GM12878 (cell line): Measurements from ENCODE around the gene COX19. TPM values are rescaled to one million over a fixed set of nuclear protein-coding genes. Genes with fewer than 3 reads are reported as not detected.

Experiments used
- ATAC-seq: fragments of 200-7000 bp; cut with Tn5 transposase; 3 replicates; pipeline ENCODE4 v1.9.1; 2020; ENCODE audit warnings: mild to moderate bottlenecking, moderate library complexity
- BruUV-seq: library from RNA; stranded (reverse); fragments of 400-500 nt; replicated peaks from 2 replicates; lab custom pipeline; 2021; lab: Mats Ljungman, UMichigan
- CTCF ChIA-PET: fragments of 300-600 bp; sonication (Branson Sonifier 250); formaldehyde crosslinking; extraction: SDS; loops from one replicate; lab custom pipeline; 2021; ENCODE audit warnings: inconsistent platforms; lab: Yijun Ruan, JAX
- POLR2A ChIA-PET: fragments of 350-600 bp; formaldehyde crosslinking; extraction: SDS; loops from one replicate; lab custom pipeline; 2021; ENCODE audit warnings: inconsistent platforms; lab: Charles Lee
- RAD21 ChIA-PET: fragments of 300-600 bp; sonication (Branson Sonifier 250); formaldehyde crosslinking; loops from one replicate; lab custom pipeline; 2023; ENCODE audit warnings: antibody characterized with exemption; ENCODE audit not compliant: unreplicated experiment; lab: Charles Lee
- SMC1A ChIA-PET: fragments of 300-600 bp; sonication (Branson Sonifier 250); formaldehyde crosslinking; loops from one replicate; lab custom pipeline; 2023; ENCODE audit not compliant: unreplicated experiment, uncharacterized antibody; lab: Charles Lee
- DNase-seq: peaks from one replicate; pipeline ENCODE4 v3.0.0-alpha.2; 2011; ENCODE audit warnings: low read depth, low spot score
- FAIRE-seq: peaks from 3 replicates; lab custom pipeline; 2011; peaks lifted over from hg19 to GRCh38; lab: Jason Lieb, UNC
- H2AFZ ChIP-seq: 2 replicates; pipeline ENCODE4 v1.6.0; 2011; ENCODE audit warnings: low read depth, low read length, control low read depth; ENCODE audit not compliant: control insufficient read depth
- H3K27ac ChIP-seq: 2 replicates; pipeline ENCODE4 v1.5.1; 2011; ENCODE audit warnings: control low read depth; ENCODE audit not compliant: control insufficient read depth, insufficient read depth
- H3K27me3 ChIP-seq, 2 experiments: replicated peaks in 1 of 2; 2 replicates each; pipeline versions ENCODE4 v1.6.0 to v1.6.1; 2011; ENCODE audit warnings: low read length in 1 of 2; ENCODE audit not compliant: control insufficient read depth in 2 of 2, insufficient read depth in 2 of 2
- H3K36me3 ChIP-seq, 2 experiments: 2 replicates each; pipeline ENCODE4 v1.5.1; 2011; ENCODE audit warnings: low read length in 1 of 2; ENCODE audit not compliant: control insufficient read depth in 2 of 2, insufficient read depth in 2 of 2
- H3K4me1 ChIP-seq: 2 replicates; pipeline ENCODE4 v1.6.1; 2011; ENCODE audit warnings: mild to moderate bottlenecking, low read length, moderate library complexity, mixed read lengths; ENCODE audit not compliant: control insufficient read depth, insufficient read depth
- H3K4me2 ChIP-seq: 2 replicates; pipeline ENCODE4 v1.6.0; 2011; ENCODE audit warnings: control low read depth; ENCODE audit not compliant: control insufficient read depth, insufficient read depth
- H3K4me3 ChIP-seq: fragments of 200-600 bp; sonication (generic); 2 replicates; pipeline ENCODE4 v1.5.1; 2016
- H3K79me2 ChIP-seq: 2 replicates; pipeline ENCODE4 v1.6.0; 2011; ENCODE audit warnings: low read length; ENCODE audit not compliant: control insufficient read depth, insufficient read depth
- H3K9ac ChIP-seq: 2 replicates; pipeline ENCODE4 v1.8.0; 2011; ENCODE audit warnings: low read length, control low read depth, mixed read lengths; ENCODE audit not compliant: control insufficient read depth, insufficient read depth
- H3K9me3 ChIP-seq: replicated peaks from 3 replicates; pipeline ENCODE4 v1.5.1; 2011; ENCODE audit warnings: mild to moderate bottlenecking, low read length; ENCODE audit not compliant: control insufficient read depth, insufficient read depth
- H4K20me1 ChIP-seq: 2 replicates; pipeline ENCODE4 v1.6.0; 2011; ENCODE audit not compliant: control insufficient read depth, insufficient read depth
- BMI1 ChIP-seq: fragments of 450-650 bp; IDR thresholded peaks from 2 replicates; pipeline ENCODE4 v1.6.1; 2016; ENCODE audit warnings: mild to moderate bottlenecking, moderate library complexity, borderline replicate concordance
- CHD1 ChIP-seq: IDR thresholded peaks from 2 replicates; pipeline ENCODE4 v1.6.1; 2012; ENCODE audit warnings: low read depth, low read length, improper control_type of control experiment
- EP300 ChIP-seq, 2 experiments: fragments of 150-350 bp in 1 of 2; IDR thresholded peaks; 2 replicates each; pipeline ENCODE4 v1.6.1; 2011 to 2012; ENCODE audit warnings: low read depth in 2 of 2, low read length in 2 of 2, borderline replicate concordance in 1 of 2, improper control_type of control experiment in 1 of 2, inconsistent platforms in 1 of 2; ENCODE audit not compliant: control insufficient read depth in 1 of 2
- EZH2 ChIP-seq: IDR thresholded peaks from 2 replicates; pipeline ENCODE4 v1.6.1; 2012; ENCODE audit warnings: low read depth, mild to moderate bottlenecking, control low read depth, inconsistent platforms, low read length, borderline replicate concordance; ENCODE audit not compliant: control insufficient read depth
- KAT2A ChIP-seq: conservative IDR thresholded peaks from 2 replicates; pipeline ENCODE4 v1.6.1; 2011; ENCODE audit warnings: low read depth, low read length; ENCODE audit not compliant: control insufficient read depth
- NFXL1 ChIP-seq: fragments of 450-650 bp; IDR thresholded peaks from 2 replicates; pipeline ENCODE4 v1.6.1; 2017; ENCODE audit warnings: antibody characterized with exemption, mild to moderate bottlenecking, borderline replicate concordance
- NR2C1 ChIP-seq: fragments of 450-650 bp; IDR thresholded peaks from 2 replicates; pipeline ENCODE4 v1.6.1; 2017; ENCODE audit warnings: antibody characterized with exemption, mild to moderate bottlenecking, moderate library complexity
- SMAD1 ChIP-seq: fragments of 450-650 bp; IDR thresholded peaks from 2 replicates; pipeline ENCODE4 v1.6.1; 2018; ENCODE audit warnings: mild to moderate bottlenecking, low read depth; ENCODE audit not compliant: partially characterized antibody
- SMAD5 ChIP-seq: IDR thresholded peaks from 2 replicates; pipeline ENCODE4 v1.6.1; 2016; ENCODE audit warnings: antibody characterized with exemption, low read depth
- SMARCA5 ChIP-seq: fragments of 450-650 bp; IDR thresholded peaks from 2 replicates; pipeline ENCODE4 v1.6.1; 2017; ENCODE audit warnings: mild to moderate bottlenecking
- SP1 ChIP-seq: IDR thresholded peaks from one replicate; pipeline ENCODE4 v1.6.1; 2011; ENCODE audit warnings: low read depth, low read length
- STAT3 ChIP-seq: IDR thresholded peaks from 2 replicates; pipeline ENCODE4 v1.6.1; 2011; ENCODE audit warnings: low read depth, low read length, improper control_type of control experiment
- TARDBP ChIP-seq: IDR thresholded peaks from 2 replicates; pipeline ENCODE4 v1.6.1; 2016; ENCODE audit warnings: borderline replicate concordance
- TBL1XR1 ChIP-seq: IDR thresholded peaks from 2 replicates; pipeline ENCODE4 v1.6.1; 2012; ENCODE audit warnings: low read depth, low read length, improper control_type of control experiment
- YBX1 ChIP-seq: fragments of 450-650 bp; IDR thresholded peaks from 2 replicates; pipeline ENCODE4 v1.6.1; 2016; ENCODE audit warnings: antibody characterized with exemption
- YY1 ChIP-seq: IDR thresholded peaks from 2 replicates; pipeline ENCODE4 v1.6.1; 2011; ENCODE audit warnings: low read depth, mild to moderate bottlenecking, low read length
- ZNF207 ChIP-seq: fragments of 450-650 bp; IDR thresholded peaks from 2 replicates; pipeline ENCODE4 v1.6.1; 2014; ENCODE audit warnings: antibody characterized with exemption, mild to moderate bottlenecking, borderline replicate concordance
- ZSCAN29 ChIP-seq: fragments of 450-650 bp; IDR thresholded peaks from 2 replicates; pipeline ENCODE4 v1.6.1; 2017; ENCODE audit warnings: mild to moderate bottlenecking, moderate library complexity
- WGBS: methylation state at CpG from one replicate; pipeline ENCODE4 v1.1.6; 2016; ENCODE audit warnings: low lambda C conversion rate; ENCODE audit not compliant: insufficient replicate concordance, insufficient coverage; ENCODE audit errors: missing lambda C conversion rate; 5-methylcytosine and 5-hydroxymethylcytosine counted together
- in situ Hi-C: fragments of 300-500 bp; cut with MboI; formaldehyde crosslinking; loops from 9 replicates; pipeline ENCODE4 v1.14.3; 2018; ENCODE audit warnings: mixed read lengths
- intact Hi-C: fragments of 100-400 bp; cut with micrococcal nuclease; formaldehyde crosslinking; loops from one replicate; pipeline ENCODE4 v1.14.2; 2022; ENCODE audit not compliant: unreplicated experiment
- polyA plus RNA-seq, 11 experiments: library from polyadenylated mRNA; depleted of rRNA in 4 of 11; unstranded in 6 of 11; stranded (reverse) in 5 of 11; fragments of >200 nt; fragmentation: Nextera tagmentation in 4 of 11; fragmentation: Illumina TruSeq in 1 of 11; extraction: Ambion mirVana in 4 of 11; extraction: Trizol in 1 of 11; gene quantifications; 1 replicate in 1 of 11; 2 replicates in 10 of 11; pipeline versions ENCODE4 v1.2.1 to v1.2.3, GENCODE V29; 2011 to 2016; ENCODE audit warnings: inconsistent platforms in 2 of 11, missing spikeins in 2 of 11, low read depth in 1 of 11
- total RNA-seq, 4 experiments: library from RNA; depleted of rRNA in 3 of 4; stranded (reverse); fragments of >200 nt in 3 of 4; fragmentation: Illumina TruSeq in 1 of 4; extraction: Trizol in 1 of 4; gene quantifications; 2 replicates each; pipeline versions ENCODE4 v1.2.1 to v1.2.3, GENCODE V29; 2013 to 2021
- TF ChIP-seq, protein P1 (sequence below): fragments of 450-650 bp; IDR thresholded peaks from 2 replicates; pipeline ENCODE4 v1.6.1; 2017; ENCODE audit warnings: mild to moderate bottlenecking, moderate library complexity
- TF ChIP-seq, protein P2 (sequence below): IDR thresholded peaks from 2 replicates; pipeline ENCODE4 v1.6.1; 2012; ENCODE audit warnings: low read depth, low read length, improper control_type of control experiment

COX19 gene
- total and polyA plus RNA-seq, 10 of the 15 experiments (the other 5 are each of a cell fraction or from before 2014, with no cell fraction given): 3.7 to 17.9 (median 10.8) TPM

DNA sequence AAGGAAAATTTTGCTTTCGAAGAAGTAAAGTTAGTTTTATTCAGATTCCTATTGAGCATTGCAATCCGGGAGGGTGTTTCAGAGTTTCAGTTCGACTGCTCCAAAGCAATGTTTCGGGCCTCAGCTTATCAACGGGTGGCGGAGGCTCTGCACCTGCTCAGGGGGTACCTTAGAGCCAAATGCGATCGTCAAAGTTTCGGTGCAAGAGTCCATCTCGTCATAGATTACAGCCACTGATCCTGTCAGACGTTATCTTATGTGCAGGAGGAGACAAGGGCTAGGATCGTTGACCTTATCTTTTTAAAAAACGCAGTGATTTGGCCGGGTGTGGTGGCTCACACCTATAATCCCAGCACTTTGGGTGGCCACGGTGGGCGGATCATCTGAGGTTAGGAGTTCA lies 3.8 kb upstream of the COX19 start:
- ChIA-PET CTCF (interaction anchor here (1.1 to 7.3 kb wide), 6 partner anchors 9 to 197 kb away, joined by 3 to 78 read pairs (median 10); no protein-coding TSS in a partner anchor), POLR2A (interaction anchor here (0.8 to 1.5 kb wide), 3 partner anchors 15 to 87 kb away, joined by 3 to 14 read pairs (median 3); no protein-coding TSS in a partner anchor), SMC1A (interaction anchor here (0.9 to 2.4 kb wide), 7 partner anchors 9 to 179 kb away, joined by 3 to 21 read pairs (median 4); no protein-coding TSS in a partner anchor), RAD21 (interaction anchor here (1.9 to 3.4 kb wide), 5 partner anchors 9 to 69 kb away, joined by 14 to 30 read pairs (median 16); no protein-coding TSS in a partner anchor)
- ATAC-seq: no peak
- WGBS: 92% methylated on average over 16 of the region's 16 CpGs
- Histone ChIP-seq H3K27ac (no peak overlapping the region), H3K4me1 (no peaks in the 10 kb centered on the region), H3K9ac (no peak overlapping the region), H3K9me3 (no peaks in the 10 kb centered on the region; the same call in 2 of the 3 replicates), H3K4me3 (no peak overlapping the region), H3K79me2 (peaks cover 12% of the 10 kb centered on the region), H3K36me3 (no peaks in the 10 kb centered on the region), H4K20me1 (no peaks in the 10 kb centered on the region), H3K4me2 (no peak overlapping the region), H3K27me3 (no peaks in the 10 kb centered on the region; a peak in 1 of 4 replicates), H2AFZ (no peak overlapping the region)
- no peak for FAIRE-seq
- TF ChIP-seq NR2C1: no peak
- TF ChIP-seq CHD1: no peak
- no peak for TF ChIP-seq TBL1XR1
- TF ChIP-seq, protein P1, sequence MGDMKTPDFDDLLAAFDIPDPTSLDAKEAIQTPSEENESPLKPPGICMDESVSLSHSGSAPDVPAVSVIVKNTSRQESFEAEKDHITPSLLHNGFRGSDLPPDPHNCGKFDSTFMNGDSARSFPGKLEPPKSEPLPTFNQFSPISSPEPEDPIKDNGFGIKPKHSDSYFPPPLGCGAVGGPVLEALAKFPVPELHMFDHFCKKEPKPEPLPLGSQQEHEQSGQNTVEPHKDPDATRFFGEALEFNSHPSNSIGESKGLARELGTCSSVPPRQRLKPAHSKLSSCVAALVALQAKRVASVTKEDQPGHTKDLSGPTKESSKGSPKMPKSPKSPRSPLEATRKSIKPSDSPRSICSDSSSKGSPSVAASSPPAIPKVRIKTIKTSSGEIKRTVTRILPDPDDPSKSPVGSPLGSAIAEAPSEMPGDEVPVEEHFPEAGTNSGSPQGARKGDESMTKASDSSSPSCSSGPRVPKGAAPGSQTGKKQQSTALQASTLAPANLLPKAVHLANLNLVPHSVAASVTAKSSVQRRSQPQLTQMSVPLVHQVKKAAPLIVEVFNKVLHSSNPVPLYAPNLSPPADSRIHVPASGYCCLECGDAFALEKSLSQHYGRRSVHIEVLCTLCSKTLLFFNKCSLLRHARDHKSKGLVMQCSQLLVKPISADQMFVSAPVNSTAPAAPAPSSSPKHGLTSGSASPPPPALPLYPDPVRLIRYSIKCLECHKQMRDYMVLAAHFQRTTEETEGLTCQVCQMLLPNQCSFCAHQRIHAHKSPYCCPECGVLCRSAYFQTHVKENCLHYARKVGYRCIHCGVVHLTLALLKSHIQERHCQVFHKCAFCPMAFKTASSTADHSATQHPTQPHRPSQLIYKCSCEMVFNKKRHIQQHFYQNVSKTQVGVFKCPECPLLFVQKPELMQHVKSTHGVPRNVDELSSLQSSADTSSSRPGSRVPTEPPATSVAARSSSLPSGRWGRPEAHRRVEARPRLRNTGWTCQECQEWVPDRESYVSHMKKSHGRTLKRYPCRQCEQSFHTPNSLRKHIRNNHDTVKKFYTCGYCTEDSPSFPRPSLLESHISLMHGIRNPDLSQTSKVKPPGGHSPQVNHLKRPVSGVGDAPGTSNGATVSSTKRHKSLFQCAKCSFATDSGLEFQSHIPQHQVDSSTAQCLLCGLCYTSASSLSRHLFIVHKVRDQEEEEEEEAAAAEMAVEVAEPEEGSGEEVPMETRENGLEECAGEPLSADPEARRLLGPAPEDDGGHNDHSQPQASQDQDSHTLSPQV: no peak
- TF ChIP-seq EZH2: no peak
- TF ChIP-seq STAT3: no peak
- no peak for TF ChIP-seq TARDBP
- TF ChIP-seq, protein P2, sequence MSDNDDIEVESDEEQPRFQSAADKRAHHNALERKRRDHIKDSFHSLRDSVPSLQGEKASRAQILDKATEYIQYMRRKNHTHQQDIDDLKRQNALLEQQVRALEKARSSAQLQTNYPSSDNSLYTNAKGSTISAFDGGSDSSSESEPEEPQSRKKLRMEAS: no peak
- TF ChIP-seq SMAD1: no peak
- no peak for TF ChIP-seq SMARCA5
- TF ChIP-seq YBX1: no peak
- TF ChIP-seq BMI1: no peak
- TF ChIP-seq ZNF207: no peak
- no peak for TF ChIP-seq YY1
- TF ChIP-seq NFXL1: no peak
- no peak for TF ChIP-seq KAT2A
- TF ChIP-seq EP300 (IDR thresholded peaks at IDR 0.05; ENCODE audit: borderline replicate concordance in 1 of 2, control insufficient read depth in 1 of 2, low read depth in 2 of 2, low read length in 2 of 2): no peak
- TF ChIP-seq SP1: no peak
- no peak for TF ChIP-seq ZSCAN29
- TF ChIP-seq SMAD5: no peak
- DNase-seq: no peak
- BruUV-seq: no TSS peak
- intact Hi-C loops (no loop called here), in situ Hi-C loops (no loop called here)
